Fibroblast of lung (primary cell): ENCODE measurements around the gene SNX3.

Source experiments
- EZH2 ChIP-seq: IDR thresholded peaks from 2 replicates; pipeline ENCODE4 v1.5.1; 2012; ENCODE audit warnings: low read length, control low read depth, mild to moderate bottlenecking; ENCODE audit errors: missing control alignments
- TF ChIP-seq, protein P1 (sequence below), 2 donors: IDR thresholded peaks in 1 of 2; conservative IDR thresholded peaks in 1 of 2; 1 replicate in 1 of 2; 2 replicates in 1 of 2; pipeline ENCODE4 v1.5.1; 2011 to 2012; ENCODE audit warnings: low read length in 2 of 2, control low read depth in 1 of 2, inconsistent platforms in 1 of 2, low read depth in 1 of 2, mild to moderate bottlenecking in 1 of 2

- TF ChIP-seq, protein P1, sequence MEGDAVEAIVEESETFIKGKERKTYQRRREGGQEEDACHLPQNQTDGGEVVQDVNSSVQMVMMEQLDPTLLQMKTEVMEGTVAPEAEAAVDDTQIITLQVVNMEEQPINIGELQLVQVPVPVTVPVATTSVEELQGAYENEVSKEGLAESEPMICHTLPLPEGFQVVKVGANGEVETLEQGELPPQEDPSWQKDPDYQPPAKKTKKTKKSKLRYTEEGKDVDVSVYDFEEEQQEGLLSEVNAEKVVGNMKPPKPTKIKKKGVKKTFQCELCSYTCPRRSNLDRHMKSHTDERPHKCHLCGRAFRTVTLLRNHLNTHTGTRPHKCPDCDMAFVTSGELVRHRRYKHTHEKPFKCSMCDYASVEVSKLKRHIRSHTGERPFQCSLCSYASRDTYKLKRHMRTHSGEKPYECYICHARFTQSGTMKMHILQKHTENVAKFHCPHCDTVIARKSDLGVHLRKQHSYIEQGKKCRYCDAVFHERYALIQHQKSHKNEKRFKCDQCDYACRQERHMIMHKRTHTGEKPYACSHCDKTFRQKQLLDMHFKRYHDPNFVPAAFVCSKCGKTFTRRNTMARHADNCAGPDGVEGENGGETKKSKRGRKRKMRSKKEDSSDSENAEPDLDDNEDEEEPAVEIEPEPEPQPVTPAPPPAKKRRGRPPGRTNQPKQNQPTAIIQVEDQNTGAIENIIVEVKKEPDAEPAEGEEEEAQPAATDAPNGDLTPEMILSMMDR (conservative IDR thresholded peaks at IDR 0.05 in 1 of 2, IDR thresholded peaks at IDR 0.05 in 1 of 2; ENCODE audit: low read depth in 1 of 2, low read length in 2 of 2): no peak
- TF ChIP-seq EZH2: no peak
These were observed at the start of gene SNX3 for GRCh38 chr6:108260809-108261569.
